ENCODE results near the gene CA10.

Gene CA10

GRCh38 chr17:51650202-51650601 lies 508.3 kb downstream of the CA10 start:
- no peak overlapping the region for H3K4me3 ChIP-seq (replicated peaks; ENCODE audit: insufficient read depth, low read length)
- H3K27ac ChIP-seq (replicated peaks): no peak overlapping the region
- H3K27me3 ChIP-seq (ENCODE audit: insufficient read depth, poor library complexity, severe bottlenecking): no peaks in the 10 kb centered on the region
- no peak for DNase-seq (ENCODE audit: low read depth in 1 of 2, low spot score in 1 of 2)
- TF ChIP-seq SPI1 (IDR thresholded peaks at IDR 0.05; ENCODE audit: borderline replicate concordance, low read depth) (no peak), POLR2AphosphoS5 (IDR thresholded peaks at IDR 0.05; ENCODE audit: low read depth) (no peak), GABPA (IDR thresholded peaks at IDR 0.05; ENCODE audit: low read depth) (no peak)
- TF ChIP-seq, protein P1, sequence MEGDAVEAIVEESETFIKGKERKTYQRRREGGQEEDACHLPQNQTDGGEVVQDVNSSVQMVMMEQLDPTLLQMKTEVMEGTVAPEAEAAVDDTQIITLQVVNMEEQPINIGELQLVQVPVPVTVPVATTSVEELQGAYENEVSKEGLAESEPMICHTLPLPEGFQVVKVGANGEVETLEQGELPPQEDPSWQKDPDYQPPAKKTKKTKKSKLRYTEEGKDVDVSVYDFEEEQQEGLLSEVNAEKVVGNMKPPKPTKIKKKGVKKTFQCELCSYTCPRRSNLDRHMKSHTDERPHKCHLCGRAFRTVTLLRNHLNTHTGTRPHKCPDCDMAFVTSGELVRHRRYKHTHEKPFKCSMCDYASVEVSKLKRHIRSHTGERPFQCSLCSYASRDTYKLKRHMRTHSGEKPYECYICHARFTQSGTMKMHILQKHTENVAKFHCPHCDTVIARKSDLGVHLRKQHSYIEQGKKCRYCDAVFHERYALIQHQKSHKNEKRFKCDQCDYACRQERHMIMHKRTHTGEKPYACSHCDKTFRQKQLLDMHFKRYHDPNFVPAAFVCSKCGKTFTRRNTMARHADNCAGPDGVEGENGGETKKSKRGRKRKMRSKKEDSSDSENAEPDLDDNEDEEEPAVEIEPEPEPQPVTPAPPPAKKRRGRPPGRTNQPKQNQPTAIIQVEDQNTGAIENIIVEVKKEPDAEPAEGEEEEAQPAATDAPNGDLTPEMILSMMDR (IDR thresholded peaks at IDR 0.05; ENCODE audit: insufficient read depth, low read length): no peak
- TF ChIP-seq, protein P2, sequence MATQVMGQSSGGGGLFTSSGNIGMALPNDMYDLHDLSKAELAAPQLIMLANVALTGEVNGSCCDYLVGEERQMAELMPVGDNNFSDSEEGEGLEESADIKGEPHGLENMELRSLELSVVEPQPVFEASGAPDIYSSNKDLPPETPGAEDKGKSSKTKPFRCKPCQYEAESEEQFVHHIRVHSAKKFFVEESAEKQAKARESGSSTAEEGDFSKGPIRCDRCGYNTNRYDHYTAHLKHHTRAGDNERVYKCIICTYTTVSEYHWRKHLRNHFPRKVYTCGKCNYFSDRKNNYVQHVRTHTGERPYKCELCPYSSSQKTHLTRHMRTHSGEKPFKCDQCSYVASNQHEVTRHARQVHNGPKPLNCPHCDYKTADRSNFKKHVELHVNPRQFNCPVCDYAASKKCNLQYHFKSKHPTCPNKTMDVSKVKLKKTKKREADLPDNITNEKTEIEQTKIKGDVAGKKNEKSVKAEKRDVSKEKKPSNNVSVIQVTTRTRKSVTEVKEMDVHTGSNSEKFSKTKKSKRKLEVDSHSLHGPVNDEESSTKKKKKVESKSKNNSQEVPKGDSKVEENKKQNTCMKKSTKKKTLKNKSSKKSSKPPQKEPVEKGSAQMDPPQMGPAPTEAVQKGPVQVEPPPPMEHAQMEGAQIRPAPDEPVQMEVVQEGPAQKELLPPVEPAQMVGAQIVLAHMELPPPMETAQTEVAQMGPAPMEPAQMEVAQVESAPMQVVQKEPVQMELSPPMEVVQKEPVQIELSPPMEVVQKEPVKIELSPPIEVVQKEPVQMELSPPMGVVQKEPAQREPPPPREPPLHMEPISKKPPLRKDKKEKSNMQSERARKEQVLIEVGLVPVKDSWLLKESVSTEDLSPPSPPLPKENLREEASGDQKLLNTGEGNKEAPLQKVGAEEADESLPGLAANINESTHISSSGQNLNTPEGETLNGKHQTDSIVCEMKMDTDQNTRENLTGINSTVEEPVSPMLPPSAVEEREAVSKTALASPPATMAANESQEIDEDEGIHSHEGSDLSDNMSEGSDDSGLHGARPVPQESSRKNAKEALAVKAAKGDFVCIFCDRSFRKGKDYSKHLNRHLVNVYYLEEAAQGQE (IDR thresholded peaks at IDR 0.05; ENCODE audit: insufficient replicate concordance, low read depth): no peak

- no peaks in the 10 kb centered on the region for H3K27me3 ChIP-seq (ENCODE audit: insufficient read depth, poor library complexity, severe bottlenecking)
- TF ChIP-seq POLR2AphosphoS5 (IDR thresholded peaks at IDR 0.05; ENCODE audit: low read depth) (no peak), SPI1 (IDR thresholded peaks at IDR 0.05; ENCODE audit: borderline replicate concordance, low read depth) (no peak), GABPA (IDR thresholded peaks at IDR 0.05; ENCODE audit: low read depth) (no peak)
- TF ChIP-seq, protein P1 (IDR thresholded peaks at IDR 0.05; ENCODE audit: insufficient read depth, low read length): no peak
- TF ChIP-seq, protein P2 (IDR thresholded peaks at IDR 0.05; ENCODE audit: insufficient replicate concordance, low read depth): no peak
- no peak for DNase-seq (ENCODE audit: low read depth in 1 of 2, low spot score in 1 of 2)
Observed at GRCh38 chr17:51647826-51648225, 510.7 kb downstream of the CA10 start.

DNA sequence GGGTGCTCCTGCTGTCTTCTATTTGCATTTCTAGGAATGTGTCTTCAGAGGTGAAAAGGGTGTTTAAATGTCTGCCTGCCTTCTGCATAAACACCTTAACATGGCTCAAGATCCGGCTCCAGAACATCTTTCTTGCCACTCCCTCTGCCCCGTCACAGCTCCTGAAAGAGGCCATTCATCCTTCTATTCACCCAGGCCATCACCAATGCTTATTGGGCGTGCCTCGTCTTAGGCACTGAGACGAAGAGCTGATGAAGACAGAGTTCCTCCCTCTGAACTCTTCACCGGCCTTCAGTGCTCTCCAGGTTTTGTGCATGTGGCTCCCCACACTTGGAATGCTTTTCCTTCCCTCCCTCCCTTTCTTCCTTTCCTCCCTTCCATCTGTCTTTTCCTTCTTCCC lies 511.4 kb downstream of the CA10 start:
- H3K27ac ChIP-seq (replicated peaks): no peak overlapping the region

More at GRCh38 chr17:51647826-51648225, 510.7 kb downstream of the CA10 start:
- no peak overlapping the region for H3K4me3 ChIP-seq (replicated peaks; ENCODE audit: insufficient read depth, low read length)
- H3K27ac ChIP-seq (replicated peaks): no peak overlapping the region

GRCh38 chr17:51646539-51646938 lies 512.0 kb downstream of the CA10 start:
- H3K27ac ChIP-seq (replicated peaks): no peak overlapping the region

More for the DNA sequence above, 511.4 kb downstream of the CA10 start:
- Histone ChIP-seq H3K4me3 (replicated peaks; ENCODE audit: insufficient read depth, low read length) (no peak overlapping the region), H3K27me3 (ENCODE audit: insufficient read depth, poor library complexity, severe bottlenecking) (no peaks in the 10 kb centered on the region)
- DNase-seq (ENCODE audit: low read depth in 1 of 2, low spot score in 1 of 2): no peak
- TF ChIP-seq SPI1 (IDR thresholded peaks at IDR 0.05; ENCODE audit: borderline replicate concordance, low read depth) (no peak), POLR2AphosphoS5 (IDR thresholded peaks at IDR 0.05; ENCODE audit: low read depth) (no peak)

More at GRCh38 chr17:51646539-51646938, 512.0 kb downstream of the CA10 start:
- TF ChIP-seq, protein P1 (IDR thresholded peaks at IDR 0.05; ENCODE audit: insufficient read depth, low read length): no peak
- TF ChIP-seq SPI1 (IDR thresholded peaks at IDR 0.05; ENCODE audit: borderline replicate concordance, low read depth) (no peak), GABPA (IDR thresholded peaks at IDR 0.05; ENCODE audit: low read depth) (no peak), POLR2AphosphoS5 (IDR thresholded peaks at IDR 0.05; ENCODE audit: low read depth) (no peak)
- TF ChIP-seq, protein P2 (IDR thresholded peaks at IDR 0.05; ENCODE audit: insufficient replicate concordance, low read depth): no peak
- H3K27me3 ChIP-seq (ENCODE audit: insufficient read depth, poor library complexity, severe bottlenecking): no peaks in the 10 kb centered on the region
- H3K4me3 ChIP-seq (replicated peaks; ENCODE audit: insufficient read depth, low read length): no peak overlapping the region
- no peak for DNase-seq (ENCODE audit: low read depth in 1 of 2, low spot score in 1 of 2)

All from HL-60 (cell line).